GM10266 (cell line): Measurements from ENCODE around the gene KIF13A.
"Not testable (repeated sequence)": the region's sequence is repeated elsewhere in the genome, so short reads cannot be mapped to it uniquely, and the experiment has no call there.

Experiments used
- DNase-seq: peaks from one replicate; pipeline ENCODE4 v3.0.0; 2012; ENCODE audit errors: extremely low spot score
- CTCF ChIP-seq: IDR thresholded peaks from 2 replicates; pipeline ENCODE4 v1.5.1; 2012; ENCODE audit warnings: mild to moderate bottlenecking, low read depth; ENCODE audit not compliant: control insufficient read depth, insufficient read depth; ENCODE audit errors: missing control alignments

KIF13A gene

GRCh38 chr6:17826301-17826700, 161.1 kb downstream of the KIF13A start:
- DNase-seq: no peak
- no peak for TF ChIP-seq CTCF

- no peak for DNase-seq
- TF ChIP-seq CTCF: no peak
Observed at GRCh38 chr6:17820055-17820454, 167.4 kb downstream of the KIF13A start.

- no peak for TF ChIP-seq CTCF
- DNase-seq: no peak
Observed at GRCh38 chr6:17817763-17818162, 169.7 kb downstream of the KIF13A start.

- no peak for DNase-seq
- no peak for TF ChIP-seq CTCF
Observed at GRCh38 chr6:17816921-17817611, 170.4 kb downstream of the KIF13A start.

- no peak for DNase-seq
- TF ChIP-seq CTCF: no peak
Observed at GRCh38 chr6:17813542-17813941, 173.9 kb downstream of the KIF13A start.

DNA sequence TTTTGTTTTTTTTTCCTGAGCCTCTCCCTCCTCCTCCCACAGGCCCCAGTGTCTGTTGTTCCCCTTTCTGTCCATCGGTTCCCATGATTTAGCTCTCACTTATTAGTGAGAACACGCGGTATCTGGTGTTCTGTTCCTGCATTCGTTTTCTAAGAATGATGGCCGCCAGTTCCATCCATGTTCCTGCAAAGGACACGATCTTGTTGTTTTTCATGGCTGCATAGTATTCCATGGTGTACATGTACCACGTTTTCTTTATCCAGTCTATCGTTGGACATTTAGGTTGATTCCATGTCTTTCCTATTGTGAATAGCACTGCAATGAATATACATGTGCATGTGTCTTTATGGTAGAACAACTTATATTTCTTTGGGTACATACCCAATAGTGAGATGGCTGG, 175.1 kb downstream of the KIF13A start:
- DNase-seq: no peak
- no peak for TF ChIP-seq CTCF

- TF ChIP-seq CTCF: no peak
- DNase-seq: no peak
Observed at GRCh38 chr6:17808609-17809008, 178.8 kb downstream of the KIF13A start.

- not testable (repeated sequence) for DNase-seq
Observed at GRCh38 chr6:17807431-17807830, 180.0 kb downstream of the KIF13A start.
